ENCODE results near the gene PABPN1. TPM values are rescaled to one million over a fixed set of nuclear protein-coding genes. Genes with fewer than 3 reads are reported as not detected.
A peak's percentile ranks its signal among the peaks of the same experiment; 100 is the strongest.

The PABPN1 gene
- 92.2 and 127 TPM in 2 replicates for total RNA-seq (2014; rRNA removed; shearing (Covaris generic))

- peak; percentile 100 for DNase-seq (ENCODE audit: low read depth)
Observed at GRCh38 chr14:23320584-23321571, at the start of gene PABPN1. PABPN1 (plus strand) TSS chr14:23321457; CDS start chr14:23321470, 13 bp downstream.

GRCh38 chr14:23275412-23275811 lies 45.8 kb upstream of the PABPN1 start:
- no peak for DNase-seq (ENCODE audit: low read depth)

GRCh38 chr14:23277189-23277588 lies 44.1 kb upstream of the PABPN1 start:
- no peak for DNase-seq (ENCODE audit: low read depth)

GRCh38 chr14:23277928-23278327 lies 43.3 kb upstream of the PABPN1 start:
- DNase-seq (ENCODE audit: low read depth): peak; percentile 20

- DNase-seq (ENCODE audit: low read depth): no peak
Observed at GRCh38 chr14:23281247-23281646, 40.0 kb upstream of the PABPN1 start.

- DNase-seq (ENCODE audit: low read depth): no peak
Observed at GRCh38 chr14:23284654-23285529, 36.4 kb upstream of the PABPN1 start.

GRCh38 chr14:23285530-23286019 lies 35.7 kb upstream of the PABPN1 start:
- DNase-seq (ENCODE audit: low read depth): no peak

- peak; percentile 100 for DNase-seq (ENCODE audit: low read depth)
Observed at GRCh38 chr14:23286020-23286901, 35.0 kb upstream of the PABPN1 start, which contains the start of gene HOMEZ. HOMEZ (minus strand) TSS chr14:23286132; CDS start chr14:23285952, 180 bp downstream.

GRCh38 chr14:23286902-23287479 lies 34.3 kb upstream of the PABPN1 start:
- no peak for DNase-seq (ENCODE audit: low read depth)

GRCh38 chr14:23294734-23295561 lies 26.3 kb upstream of the PABPN1 start:
- peak; percentile 53 for DNase-seq (ENCODE audit: low read depth)

- DNase-seq (ENCODE audit: low read depth): no peak
Observed at GRCh38 chr14:23296012-23296777, 25.1 kb upstream of the PABPN1 start.

GRCh38 chr14:23297096-23297495 lies 24.2 kb upstream of the PABPN1 start:
- DNase-seq (ENCODE audit: low read depth): no peak

GRCh38 chr14:23297611-23298277 lies 23.5 kb upstream of the PABPN1 start:
- DNase-seq (ENCODE audit: low read depth): no peak

- DNase-seq (ENCODE audit: low read depth): no peak
Observed at GRCh38 chr14:23299211-23299957, 21.9 kb upstream of the PABPN1 start.

GRCh38 chr14:23299986-23300686 lies 21.1 kb upstream of the PABPN1 start:
- DNase-seq (ENCODE audit: low read depth): no peak

- peak; percentile 43 for DNase-seq (ENCODE audit: low read depth)
Observed at GRCh38 chr14:23300687-23301223, 20.5 kb upstream of the PABPN1 start.

Measured in Daoy (cell line).